Endothelial cell (in vitro differentiated cells): ENCODE results near the gene LSM14A. TPM values are rescaled to one million over a fixed set of nuclear protein-coding genes. Genes with fewer than 3 reads are reported as not detected.
"Not testable (repeated sequence)": the region's sequence is repeated elsewhere in the genome, so short reads cannot be mapped to it uniquely, and the experiment has no call there.

Source experiments
- DNase-seq: peaks from one replicate; pipeline ENCODE4 v3.0.0; 2021; ENCODE audit warnings: low spot score
- H3K27ac Mint-ChIP-seq: one replicate; pipeline ENCODE4 v1.8.0; 2021; ENCODE audit warnings: mixed read lengths, inconsistent platforms; ENCODE audit not compliant: unreplicated experiment
- H3K27me3 Mint-ChIP-seq: one replicate; pipeline ENCODE4 v1.8.0; 2021; ENCODE audit warnings: mild to moderate bottlenecking, moderate library complexity, mixed read lengths, inconsistent platforms; ENCODE audit not compliant: unreplicated experiment
- H3K36me3 Mint-ChIP-seq: one replicate; pipeline ENCODE4 v1.8.0; 2021; ENCODE audit warnings: mild to moderate bottlenecking, low read depth, mixed read lengths, inconsistent platforms; ENCODE audit not compliant: unreplicated experiment
- H3K4me1 Mint-ChIP-seq: one replicate; pipeline ENCODE4 v1.8.0; 2021; ENCODE audit warnings: mild to moderate bottlenecking, mixed read lengths, inconsistent platforms; ENCODE audit not compliant: unreplicated experiment
- H3K4me3 Mint-ChIP-seq: one replicate; pipeline ENCODE4 v1.8.0; 2021; ENCODE audit warnings: mild to moderate bottlenecking, mixed read lengths, inconsistent platforms; ENCODE audit not compliant: unreplicated experiment
- H3K9me3 Mint-ChIP-seq: one replicate; pipeline ENCODE4 v1.8.0; 2021; ENCODE audit warnings: mixed read lengths, inconsistent platforms; ENCODE audit not compliant: unreplicated experiment
- total RNA-seq: library from RNA; stranded (reverse); fragmentation: NEBNext Ultra II Directional; extraction: Animal tissue kit (Norgen Biotek cat#: 25700); gene quantifications from one replicate; pipeline ENCODE4 v1.2.1, GENCODE V29; 2021; ENCODE audit not compliant: unreplicated experiment
- TF ChIP-seq, protein P1 (sequence below): fragments of 200-600 bp; sonication (generic); IDR thresholded peaks from one replicate; pipeline ENCODE4 v1.5.0; 2021; ENCODE audit warnings: antibody characterized with exemption; ENCODE audit not compliant: unreplicated experiment

LSM14A gene
- total RNA-seq, 1 donor from 2014 or later, result 137 TPM

DNA sequence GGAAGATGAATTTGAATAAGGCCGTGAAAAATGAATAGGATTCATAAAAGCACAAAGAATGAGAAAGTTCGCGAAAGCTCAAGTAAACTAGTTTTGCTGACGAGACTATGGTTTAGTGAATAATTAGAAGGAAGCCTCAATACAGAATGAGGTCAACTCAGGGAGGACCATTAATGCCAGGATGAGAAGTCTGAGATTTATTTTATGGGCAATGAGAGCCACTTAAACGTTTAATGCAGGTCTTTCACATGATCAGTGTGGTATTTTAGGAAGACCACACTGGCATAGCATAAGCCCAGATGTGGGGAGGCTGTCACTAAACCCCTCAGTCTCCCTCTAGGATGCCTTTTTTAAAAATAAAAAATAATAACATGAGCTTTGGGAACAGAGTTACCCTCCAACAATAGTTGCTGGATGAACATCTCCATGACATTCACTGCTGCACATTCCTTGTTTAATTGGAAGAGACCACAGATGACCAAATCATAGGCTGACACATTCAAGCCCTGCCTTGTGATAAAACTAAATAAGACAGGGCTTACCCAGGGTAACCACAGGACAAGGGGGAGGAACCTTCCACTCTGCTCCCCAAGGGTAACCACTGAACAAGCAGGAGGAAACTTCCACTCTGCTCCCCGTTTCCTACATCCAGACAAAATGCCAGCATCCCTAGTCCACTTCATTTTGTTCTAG lies 43.6 kb upstream of the LSM14A start:
- TF ChIP-seq, protein P1, sequence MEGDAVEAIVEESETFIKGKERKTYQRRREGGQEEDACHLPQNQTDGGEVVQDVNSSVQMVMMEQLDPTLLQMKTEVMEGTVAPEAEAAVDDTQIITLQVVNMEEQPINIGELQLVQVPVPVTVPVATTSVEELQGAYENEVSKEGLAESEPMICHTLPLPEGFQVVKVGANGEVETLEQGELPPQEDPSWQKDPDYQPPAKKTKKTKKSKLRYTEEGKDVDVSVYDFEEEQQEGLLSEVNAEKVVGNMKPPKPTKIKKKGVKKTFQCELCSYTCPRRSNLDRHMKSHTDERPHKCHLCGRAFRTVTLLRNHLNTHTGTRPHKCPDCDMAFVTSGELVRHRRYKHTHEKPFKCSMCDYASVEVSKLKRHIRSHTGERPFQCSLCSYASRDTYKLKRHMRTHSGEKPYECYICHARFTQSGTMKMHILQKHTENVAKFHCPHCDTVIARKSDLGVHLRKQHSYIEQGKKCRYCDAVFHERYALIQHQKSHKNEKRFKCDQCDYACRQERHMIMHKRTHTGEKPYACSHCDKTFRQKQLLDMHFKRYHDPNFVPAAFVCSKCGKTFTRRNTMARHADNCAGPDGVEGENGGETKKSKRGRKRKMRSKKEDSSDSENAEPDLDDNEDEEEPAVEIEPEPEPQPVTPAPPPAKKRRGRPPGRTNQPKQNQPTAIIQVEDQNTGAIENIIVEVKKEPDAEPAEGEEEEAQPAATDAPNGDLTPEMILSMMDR, result no peak
- H3K4me1 Mint-ChIP-seq, result no peaks in the 10 kb centered on the region

DNA sequence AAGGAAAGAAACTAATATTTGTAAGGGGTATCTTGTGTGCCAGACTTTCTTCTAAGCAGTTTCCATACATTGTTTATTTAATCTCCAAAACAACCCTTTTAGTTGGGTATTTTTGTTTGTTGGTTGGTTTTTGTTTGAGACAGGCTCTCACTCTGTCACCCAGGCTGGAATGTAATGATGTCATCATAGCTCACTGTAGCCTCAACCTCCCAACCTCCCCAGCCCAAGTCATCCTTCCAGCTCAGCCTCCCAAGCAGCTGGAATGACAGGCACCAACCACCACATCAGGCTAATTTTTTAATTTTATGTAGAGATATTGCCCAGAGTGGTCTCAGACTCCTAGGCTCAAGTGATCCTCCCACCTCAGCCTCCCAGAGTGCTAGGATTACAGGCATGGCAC lies 41.2 kb upstream of the LSM14A start:
- Mint-ChIP-seq H3K27ac (no peak overlapping the region), H3K36me3 (no peaks in the 10 kb centered on the region), H3K9me3 (no peaks in the 10 kb centered on the region), H3K4me1 (no peaks in the 10 kb centered on the region), H3K4me3 (no peak overlapping the region), H3K27me3 (peaks cover 3% of the 10 kb centered on the region)
- DNase-seq, result no peak
- TF ChIP-seq, protein P1, result no peak

More for the DNA sequence above, 43.6 kb upstream of the LSM14A start:
- no peaks in the 10 kb centered on the region for H3K9me3 Mint-ChIP-seq
- peaks cover 1% of the 10 kb centered on the region for H3K27me3 Mint-ChIP-seq
- H3K27ac Mint-ChIP-seq, result no peak overlapping the region
- no peaks in the 10 kb centered on the region for H3K36me3 Mint-ChIP-seq
- H3K4me3 Mint-ChIP-seq, result no peak overlapping the region
- DNase-seq, result no peak

- H3K9me3 Mint-ChIP-seq, H3K4me3 Mint-ChIP-seq, H3K4me1 Mint-ChIP-seq, H3K36me3 Mint-ChIP-seq, H3K27me3 Mint-ChIP-seq, H3K27ac Mint-ChIP-seq, DNase-seq: not testable (repeated sequence)
Observed at GRCh38 chr19:34132145-34132544, 40.2 kb upstream of the LSM14A start.

GRCh38 chr19:34132706-34133105 lies 39.6 kb upstream of the LSM14A start:
- not testable (repeated sequence) for H3K27ac Mint-ChIP-seq, DNase-seq, H3K4me1 Mint-ChIP-seq, H3K4me3 Mint-ChIP-seq, H3K9me3 Mint-ChIP-seq, H3K36me3 Mint-ChIP-seq, H3K27me3 Mint-ChIP-seq

- Mint-ChIP-seq H3K4me3 (peak overlapping the region; percentile 95), H3K4me1 (no peaks in the 10 kb centered on the region), H3K36me3 (no peaks in the 10 kb centered on the region), H3K27ac (no peak overlapping the region), H3K9me3 (no peaks in the 10 kb centered on the region), H3K27me3 (peaks cover 3% of the 10 kb centered on the region)
- peak; percentile 74 for DNase-seq
- TF ChIP-seq, protein P1, result no peak
Observed at GRCh38 chr19:34134190-34135053, 37.9 kb upstream of the LSM14A start.
